Breast epithelium (tissue), 3 donors: Measurements from ENCODE around the gene LYZ.

ENCODE experiments used
- CTCF ChIP-seq, 3 donors: fragments of 450-650 bp; IDR thresholded peaks; one replicate each; pipeline ENCODE4 v1.5.1; 2016 to 2017; ENCODE audit warnings: antibody characterized with exemption in 3 of 3, mild to moderate bottlenecking in 3 of 3, moderate library complexity in 3 of 3
- POLR2A ChIP-seq: fragments of 450-650 bp; IDR thresholded peaks from one replicate; pipeline ENCODE4 v1.6.1; 2016; ENCODE audit warnings: antibody characterized with exemption, mild to moderate bottlenecking, moderate library complexity
- POLR2AphosphoS5 ChIP-seq, 3 donors: sonication (generic); formaldehyde crosslinking; IDR thresholded peaks; one replicate each; pipeline ENCODE4 v1.6.1; 2017; ENCODE audit warnings: antibody characterized with exemption in 3 of 3

- TF ChIP-seq POLR2AphosphoS5 (IDR thresholded peaks at IDR 0.05) (no peak), CTCF (IDR thresholded peaks at IDR 0.05) (no peak), POLR2A (no peak)
Measured at GRCh38 chr12:69332815-69333358, 15.3 kb upstream of the LYZ start.
